Neuron (in vitro differentiated cells): ENCODE measurements around the gene TSPAN4.

Experiments used
- H2AFZ ChIP-seq: one replicate; pipeline ENCODE4 v1.6.1; 2013; ENCODE audit warnings: low read depth, mild to moderate bottlenecking, inconsistent platforms, low read length, moderate library complexity
- H3K27me3 ChIP-seq: one replicate; pipeline ENCODE4 v1.6.1; 2013; ENCODE audit warnings: low read length; ENCODE audit not compliant: insufficient read depth
- H3K36me3 ChIP-seq: one replicate; pipeline ENCODE4 v1.6.1; 2013; ENCODE audit warnings: low read length; ENCODE audit not compliant: insufficient read depth
- H3K4me1 ChIP-seq: one replicate; pipeline ENCODE4 v1.6.1; 2013; ENCODE audit warnings: low read length; ENCODE audit not compliant: insufficient read depth
- H3K4me3 ChIP-seq: 2 replicates; pipeline ENCODE4 v1.5.1; 2013; ENCODE audit warnings: mild to moderate bottlenecking, low read length, moderate library complexity
- H3K9me3 ChIP-seq: one replicate; pipeline ENCODE4 v1.6.1; 2013; ENCODE audit warnings: low read length

TSPAN4 gene

GRCh38 chr11:830295-831117 is 12.1 kb upstream of the TSPAN4 start:
- peaks cover 7% of the 10 kb centered on the region for H3K27me3 ChIP-seq

GRCh38 chr11:831118-831864 is 11.4 kb upstream of the TSPAN4 start:
- Histone ChIP-seq H3K4me1 (peaks cover 68% of the 10 kb centered on the region), H3K4me3 (no peak overlapping the region), H3K36me3 (peaks cover 5% of the 10 kb centered on the region), H3K27me3 (peaks cover 7% of the 10 kb centered on the region), H2AFZ (no peak overlapping the region), H3K9me3 (no peaks in the 10 kb centered on the region)

More at GRCh38 chr11:830295-831117, 12.1 kb upstream of the TSPAN4 start:
- no peak overlapping the region for H2AFZ ChIP-seq
- no peaks in the 10 kb centered on the region for H3K9me3 ChIP-seq
- peak overlapping the region; percentile 35 for H3K4me3 ChIP-seq
- H3K36me3 ChIP-seq, result no peaks in the 10 kb centered on the region
- peaks cover 68% of the 10 kb centered on the region for H3K4me1 ChIP-seq

GRCh38 chr11:831961-832528 is 10.6 kb upstream of the TSPAN4 start:
- Histone ChIP-seq H3K9me3 (no peaks in the 10 kb centered on the region), H3K4me1 (peaks cover 68% of the 10 kb centered on the region), H3K36me3 (peaks cover 12% of the 10 kb centered on the region), H2AFZ (no peak overlapping the region), H3K27me3 (peaks cover 7% of the 10 kb centered on the region), H3K4me3 (peak overlapping the region; percentile 64)

GRCh38 chr11:832529-833113 is 10.0 kb upstream of the TSPAN4 start, which contains the start of gene CD151:
Gene CD151, plus strand, starts transcription at chr11:832952. Its CDS starts 3,118 bp downstream, at chr11:836070.
- H2AFZ ChIP-seq, result no peak within 1 kb of the TSS
- H3K36me3 ChIP-seq, result peaks cover 17% of the 10 kb centered on the region
- no peaks in the 10 kb centered on the region for H3K9me3 ChIP-seq
- peaks cover 63% of the 10 kb centered on the region for H3K4me1 ChIP-seq
- H3K4me3 ChIP-seq, result peak within 1 kb of the TSS; percentile 64
- H3K27me3 ChIP-seq, result peaks cover 7% of the 10 kb centered on the region

- no peaks in the 10 kb centered on the region for H3K9me3 ChIP-seq
- peaks cover 7% of the 10 kb centered on the region for H3K27me3 ChIP-seq
- H2AFZ ChIP-seq, result no peak overlapping the region
- H3K4me1 ChIP-seq, result peaks cover 56% of the 10 kb centered on the region
- H3K36me3 ChIP-seq, result peaks cover 23% of the 10 kb centered on the region
- H3K4me3 ChIP-seq, result peak overlapping the region; percentile 64
Observed at GRCh38 chr11:833114-833791, 9.4 kb upstream of the TSPAN4 start.

- Histone ChIP-seq H3K4me1 (peaks cover 50% of the 10 kb centered on the region), H3K9me3 (no peaks in the 10 kb centered on the region), H2AFZ (no peak overlapping the region), H3K27me3 (peaks cover 7% of the 10 kb centered on the region), H3K4me3 (peak overlapping the region; percentile 64), H3K36me3 (peaks cover 29% of the 10 kb centered on the region)
Observed at GRCh38 chr11:833849-834311, 8.8 kb upstream of the TSPAN4 start.

- peaks cover 42% of the 10 kb centered on the region for H3K4me1 ChIP-seq
- no peaks in the 10 kb centered on the region for H3K9me3 ChIP-seq
- no peak overlapping the region for H2AFZ ChIP-seq
- peaks cover 7% of the 10 kb centered on the region for H3K27me3 ChIP-seq
- no peak overlapping the region for H3K4me3 ChIP-seq
- H3K36me3 ChIP-seq, result peaks cover 37% of the 10 kb centered on the region
Observed at GRCh38 chr11:834371-835316, 8.0 kb upstream of the TSPAN4 start.

- peaks cover 53% of the 10 kb centered on the region for H3K36me3 ChIP-seq
Observed at GRCh38 chr11:836274-836673, 6.4 kb upstream of the TSPAN4 start.

GRCh38 chr11:836700-837099 is 6.0 kb upstream of the TSPAN4 start:
- Histone ChIP-seq H3K27me3 (no peaks in the 10 kb centered on the region), H3K9me3 (no peaks in the 10 kb centered on the region), H2AFZ (no peak overlapping the region), H3K36me3 (peaks cover 54% of the 10 kb centered on the region), H3K4me3 (no peak overlapping the region), H3K4me1 (peaks cover 34% of the 10 kb centered on the region)

More at GRCh38 chr11:836274-836673, 6.4 kb upstream of the TSPAN4 start:
- Histone ChIP-seq H3K4me1 (peaks cover 36% of the 10 kb centered on the region), H3K9me3 (no peaks in the 10 kb centered on the region), H2AFZ (no peak overlapping the region), H3K27me3 (peaks cover 1% of the 10 kb centered on the region), H3K4me3 (no peak overlapping the region)

GRCh38 chr11:837189-837989 is 5.3 kb upstream of the TSPAN4 start:
- H3K36me3 ChIP-seq, result peaks cover 54% of the 10 kb centered on the region
- peaks cover 27% of the 10 kb centered on the region for H3K4me1 ChIP-seq
- no peak overlapping the region for H2AFZ ChIP-seq
- H3K4me3 ChIP-seq, result no peak overlapping the region
- H3K27me3 ChIP-seq, result no peaks in the 10 kb centered on the region
- no peaks in the 10 kb centered on the region for H3K9me3 ChIP-seq

- H3K27me3 ChIP-seq, result no peaks in the 10 kb centered on the region
- peaks cover 54% of the 10 kb centered on the region for H3K36me3 ChIP-seq
- no peak overlapping the region for H3K4me3 ChIP-seq
- no peak overlapping the region for H2AFZ ChIP-seq
- H3K9me3 ChIP-seq, result no peaks in the 10 kb centered on the region
- peaks cover 25% of the 10 kb centered on the region for H3K4me1 ChIP-seq
Observed at GRCh38 chr11:837990-838307, 4.7 kb upstream of the TSPAN4 start.
